Natural killer cell (primary cell): ENCODE results near the gene KCNJ16. TPM values are rescaled to one million over a fixed set of nuclear protein-coding genes. Genes with fewer than 3 reads are reported as not detected.

Experiments
- ATAC-seq, 3 donors: fragments of 150-1000 bp in 2 of 3; fragments of 200-7000 bp in 1 of 3; cut with Tn5 transposase; 1 replicate in 1 of 3; 2 replicates in 2 of 3; pipeline ENCODE4 v1.10.0; 2021; ENCODE audit warnings: mild to moderate bottlenecking in 2 of 3, moderate library complexity in 2 of 3
- DNase-seq, 2 donors: peaks; one replicate each; pipeline versions ENCODE4 v3.0.0 to v3.0.0-alpha.2; 2013 to 2021; ENCODE audit warnings: mixed read lengths in 1 of 2
- H3K27ac ChIP-seq: one replicate; pipeline ENCODE4 v1.5.1; 2013; ENCODE audit warnings: mild to moderate bottlenecking, low read length
- H3K27me3 ChIP-seq: one replicate; pipeline ENCODE4 v1.6.1; 2013; ENCODE audit warnings: low read length; ENCODE audit not compliant: control insufficient read depth, insufficient read depth
- H3K36me3 ChIP-seq: one replicate; pipeline ENCODE4 v1.6.1; 2013; ENCODE audit warnings: low read length; ENCODE audit not compliant: control insufficient read depth, insufficient read depth
- H3K4me1 ChIP-seq: one replicate; pipeline ENCODE4 v1.6.1; 2013; ENCODE audit warnings: low read length; ENCODE audit not compliant: control insufficient read depth, insufficient read depth
- H3K4me3 ChIP-seq: one replicate; pipeline ENCODE4 v1.5.1; 2013; ENCODE audit warnings: low read length
- H3K9me3 ChIP-seq: one replicate; pipeline ENCODE4 v1.6.1; 2013; ENCODE audit warnings: low read length; ENCODE audit not compliant: control insufficient read depth, insufficient read depth
- H3K27ac Mint-ChIP-seq, 2 donors: one replicate each; pipeline ENCODE4 v1.8.0; 2022; ENCODE audit warnings: mild to moderate bottlenecking in 2 of 2, mixed read lengths in 2 of 2, moderate library complexity in 1 of 2
- H3K27me3 Mint-ChIP-seq, 2 donors: one replicate each; pipeline ENCODE4 v1.8.0; 2022; ENCODE audit warnings: low read depth in 2 of 2, mixed read lengths in 2 of 2
- H3K36me3 Mint-ChIP-seq: one replicate; pipeline ENCODE4 v1.8.0; 2022; ENCODE audit warnings: mixed read lengths
- H3K4me1 Mint-ChIP-seq, 2 donors: one replicate each; pipeline ENCODE4 v1.8.0; 2022; ENCODE audit warnings: mixed read lengths in 2 of 2
- H3K4me3 Mint-ChIP-seq: one replicate; pipeline ENCODE4 v1.8.0; 2022; ENCODE audit warnings: mild to moderate bottlenecking, moderate library complexity, mixed read lengths
- H3K9me3 Mint-ChIP-seq, 2 donors: one replicate each; pipeline ENCODE4 v1.8.0; 2022; ENCODE audit warnings: mixed read lengths in 2 of 2
- CTCF ChIP-seq: fragments of 200-600 bp; IDR thresholded peaks from one replicate; pipeline ENCODE4 v1.8.0; 2022; ENCODE audit warnings: antibody characterized with exemption
- WGBS: methylation state at CpG from one replicate; pipeline ENCODE4 v1.1.7; 2013; ENCODE audit warnings: missing lambda C conversion rate; ENCODE audit not compliant: insufficient coverage; 5-methylcytosine and 5-hydroxymethylcytosine counted together
- intact Hi-C: fragments of 100-400 bp; cut with micrococcal nuclease; formaldehyde crosslinking; loops from one replicate; pipeline ENCODE4 v1.14.2; 2022
- total RNA-seq, 4 donors: library from RNA; stranded (reverse); fragments of 120-200 nt in 1 of 4; gene quantifications; one replicate each; pipeline versions ENCODE4 v1.2.3 to v1.2.4, GENCODE V29; 2013 to 2022

KCNJ16 gene
- total RNA-seq, 3 donors from 2014 or later (not counting 1 experiment from before 2014, with no cell fraction given): not detected

- DNase-seq (no peak), ATAC-seq (no peak)
- Mint-ChIP-seq H3K4me3 (no peak overlapping the region), H3K27me3 (peaks cover 0 to 3% of the 10 kb centered on the region in 2 donors), H3K36me3 (no peaks in the 10 kb centered on the region), H3K27ac (no peak overlapping the region), H3K4me1 (no peaks in the 10 kb centered on the region), H3K9me3 (peaks cover 0 to 2% of the 10 kb centered on the region in 2 donors)
- Histone ChIP-seq H3K27ac (no peak overlapping the region), H3K36me3 (no peaks in the 10 kb centered on the region), H3K4me1 (no peaks in the 10 kb centered on the region), H3K27me3 (no peaks in the 10 kb centered on the region), H3K9me3 (no peaks in the 10 kb centered on the region), H3K4me3 (no peak overlapping the region)
- intact Hi-C loops: no loop called here
- 46% methylated on average over 3 of the region's 3 CpGs for WGBS
- no peak for TF ChIP-seq CTCF
Observed at GRCh38 chr17:70106551-70106950, 31.5 kb downstream of the KCNJ16 start.

- no peak for DNase-seq
- H3K27ac ChIP-seq: no peak overlapping the region
- ATAC-seq: no peak
- peaks cover 0 to 3% of the 10 kb centered on the region in 2 donors for H3K27me3 Mint-ChIP-seq
- H3K36me3 Mint-ChIP-seq: no peaks in the 10 kb centered on the region
- no peak overlapping the region for H3K27ac Mint-ChIP-seq
- intact Hi-C loops: no loop called here
- no peaks in the 10 kb centered on the region for H3K4me1 ChIP-seq
- no peak overlapping the region for H3K4me3 ChIP-seq
- H3K9me3 Mint-ChIP-seq: peaks cover 0 to 2% of the 10 kb centered on the region in 2 donors
- H3K27me3 ChIP-seq: no peaks in the 10 kb centered on the region
- no peaks in the 10 kb centered on the region for H3K4me1 Mint-ChIP-seq
- TF ChIP-seq CTCF: no peak
- H3K4me3 Mint-ChIP-seq: no peak overlapping the region
- H3K36me3 ChIP-seq: no peaks in the 10 kb centered on the region
- no peaks in the 10 kb centered on the region for H3K9me3 ChIP-seq
Observed at GRCh38 chr17:70107441-70107840, 32.4 kb downstream of the KCNJ16 start.

GRCh38 chr17:70107904-70108565, 33.0 kb downstream of the KCNJ16 start:
- ATAC-seq (no peak), DNase-seq (no peak)
- Histone ChIP-seq H3K4me1 (no peaks in the 10 kb centered on the region), H3K36me3 (no peaks in the 10 kb centered on the region), H3K27ac (no peak overlapping the region), H3K4me3 (no peak overlapping the region), H3K27me3 (no peaks in the 10 kb centered on the region), H3K9me3 (no peaks in the 10 kb centered on the region)
- Mint-ChIP-seq H3K9me3 (peaks cover 0 to 2% of the 10 kb centered on the region in 2 donors), H3K27me3 (peaks cover 0 to 3% of the 10 kb centered on the region in 2 donors), H3K27ac (no peak overlapping the region), H3K36me3 (no peaks in the 10 kb centered on the region), H3K4me1 (no peaks in the 10 kb centered on the region), H3K4me3 (no peak overlapping the region)
- 90% methylated on average over 6 of the region's 6 CpGs for WGBS
- intact Hi-C loops: no loop called here
- TF ChIP-seq CTCF: no peak

GRCh38 chr17:70109497-70109896, 34.5 kb downstream of the KCNJ16 start:
- intact Hi-C loops: no loop called here
- Mint-ChIP-seq H3K4me1 (no peaks in the 10 kb centered on the region), H3K27me3 (peaks cover 0 to 3% of the 10 kb centered on the region in 2 donors), H3K4me3 (no peak overlapping the region), H3K9me3 (peaks cover 0 to 2% of the 10 kb centered on the region in 2 donors), H3K27ac (no peak overlapping the region), H3K36me3 (no peaks in the 10 kb centered on the region)
- Histone ChIP-seq H3K4me1 (no peaks in the 10 kb centered on the region), H3K9me3 (no peaks in the 10 kb centered on the region), H3K27ac (no peak overlapping the region), H3K4me3 (no peak overlapping the region), H3K27me3 (no peaks in the 10 kb centered on the region), H3K36me3 (no peaks in the 10 kb centered on the region)
- TF ChIP-seq CTCF: no peak
- DNase-seq (no peak), ATAC-seq (no peak)
- WGBS: 93% methylated on average over 3 of the region's 3 CpGs
